H1 (cell line): ENCODE data around the gene PRKD1. TPM values are rescaled to one million over a fixed set of nuclear protein-coding genes. Genes with fewer than 3 reads are reported as not detected.

ENCODE experiments used
- CTCF ChIA-PET: fragments of 300-600 bp; sonication (Branson Sonifier 250); formaldehyde crosslinking; loops from one replicate; lab custom pipeline; 2021; ENCODE audit not compliant: partially characterized antibody; lab: Charles Lee
- POLR2A ChIA-PET: fragments of 300-600 bp; sonication (Branson Sonifier 250); formaldehyde crosslinking; loops from one replicate; lab custom pipeline; 2021; ENCODE audit warnings: inconsistent platforms; ENCODE audit not compliant: partially characterized antibody; lab: Charles Lee
- DNase-seq, 2 experiments: peaks; one replicate each; pipeline versions ENCODE4 v3.0.0 to v3.0.0-alpha.2; 2010 to 2022; ENCODE audit warnings: low spot score in 2 of 2, low read depth in 1 of 2, mixed read lengths in 1 of 2
- FAIRE-seq: peaks from 2 replicates; lab custom pipeline; 2011; peaks lifted over from hg19 to GRCh38; lab: Jason Lieb, UNC
- H2AFZ ChIP-seq: 2 replicates; pipeline ENCODE4 v1.8.1; 2012; ENCODE audit warnings: low read length, inconsistent platforms
- H2AK5ac ChIP-seq: 2 replicates; pipeline ENCODE4 v1.6.1; 2013; ENCODE audit warnings: low read depth, low read length
- H2BK120ac ChIP-seq: replicated peaks from 2 replicates; pipeline ENCODE3; 2013; ENCODE audit warnings: low read depth, low read length, inconsistent platforms
- H2BK12ac ChIP-seq: 2 replicates; pipeline ENCODE4 v1.6.1; 2013; ENCODE audit warnings: low read depth, low read length
- H2BK15ac ChIP-seq: 2 replicates; pipeline ENCODE4 v1.6.1; 2013; ENCODE audit warnings: low read length
- H2BK20ac ChIP-seq: 2 replicates; pipeline ENCODE4 v1.6.1; 2013; ENCODE audit warnings: low read length
- H2BK5ac ChIP-seq: 2 replicates; pipeline ENCODE4 v1.6.1; 2013; ENCODE audit warnings: low read depth, low read length
- H3K14ac ChIP-seq: 2 replicates; pipeline ENCODE4 v1.6.1; 2013; ENCODE audit warnings: inconsistent platforms; ENCODE audit not compliant: insufficient read length
- H3K18ac ChIP-seq: 2 replicates; pipeline ENCODE4 v1.6.1; 2013; ENCODE audit warnings: low read length; ENCODE audit errors: extremely low read depth
- H3K23ac ChIP-seq: 2 replicates; pipeline ENCODE4 v1.6.1; 2013; ENCODE audit warnings: inconsistent platforms; ENCODE audit not compliant: insufficient read length
- H3K23me2 ChIP-seq: 2 replicates; pipeline ENCODE4 v1.6.1; 2013; ENCODE audit warnings: low read depth, low read length
- H3K27ac ChIP-seq: 2 replicates; pipeline ENCODE4 v1.6.1; 2011; ENCODE audit warnings: low read depth, low read length, inconsistent platforms
- H3K27me3 ChIP-seq, 4 experiments: replicated peaks in 1 of 4; 1 replicate in 1 of 4; 2 replicates in 3 of 4; pipeline versions ENCODE4 v1.6.1 to v1.8.1; 2011 to 2013; ENCODE audit warnings: low read length in 3 of 4, mild to moderate bottlenecking in 3 of 4, inconsistent platforms in 2 of 4, mixed read lengths in 2 of 4, moderate library complexity in 1 of 4; ENCODE audit not compliant: control insufficient read depth in 3 of 4, insufficient read depth in 3 of 4; ENCODE audit errors: extremely low read depth in 1 of 4
- H3K36me3 ChIP-seq, 4 experiments: 2 replicates each; pipeline versions ENCODE4 v1.6.1 to v1.8.1; 2011 to 2013; ENCODE audit warnings: mild to moderate bottlenecking in 4 of 4, low read length in 3 of 4, moderate library complexity in 2 of 4, control low read depth in 1 of 4, inconsistent platforms in 1 of 4; ENCODE audit not compliant: insufficient read depth in 4 of 4, control insufficient read depth in 2 of 4
- H3K4ac ChIP-seq: replicated peaks from 2 replicates; pipeline ENCODE3; 2013; ENCODE audit warnings: low read length, low read depth, mixed read lengths, inconsistent platforms; ENCODE audit not compliant: insufficient read length
- H3K4me1 ChIP-seq, 4 experiments: replicated peaks in 1 of 4; 1 replicate in 1 of 4; 2 replicates in 3 of 4; pipeline versions ENCODE4 v1.6.1 to v1.8.1; 2011 to 2013; ENCODE audit warnings: low read length in 3 of 4, inconsistent platforms in 2 of 4, mixed read lengths in 1 of 4; ENCODE audit not compliant: insufficient read depth in 4 of 4, control insufficient read depth in 3 of 4
- H3K4me2 ChIP-seq, 2 experiments: 2 replicates each; pipeline versions ENCODE4 v1.6.1 to v1.8.1; 2011 to 2013; ENCODE audit warnings: low read depth in 2 of 2, low read length in 2 of 2, control low read depth in 1 of 2, inconsistent platforms in 1 of 2, mild to moderate bottlenecking in 1 of 2; ENCODE audit not compliant: insufficient read depth in 1 of 2
- H3K4me3 ChIP-seq, 4 experiments: fragments of 200-600, 300-600 bp in 1 of 4; sonication (generic), shearing (Covaris generic), sonication (Bioruptor Twin) in 1 of 4; 2 replicates each; pipeline versions ENCODE4 v1.5.1 to v1.8.1; 2011 to 2016; ENCODE audit warnings: low read length in 4 of 4, low read depth in 3 of 4, control low read depth in 2 of 4, inconsistent platforms in 2 of 4, mild to moderate bottlenecking in 2 of 4, mixed read lengths in 1 of 4, moderate library complexity in 1 of 4; ENCODE audit not compliant: insufficient read depth in 2 of 4; ENCODE audit errors: extremely low read depth in 1 of 4
- H3K56ac ChIP-seq: replicated peaks from 2 replicates; pipeline ENCODE3; 2013; ENCODE audit warnings: low read depth, mild to moderate bottlenecking, mixed read lengths, low read length, inconsistent platforms; ENCODE audit not compliant: insufficient read length
- H3K79me1 ChIP-seq: 2 replicates; pipeline ENCODE4 v1.6.1; 2013; ENCODE audit warnings: low read depth, low read length, control low read depth
- H3K79me2 ChIP-seq, 2 experiments: 2 replicates each; pipeline versions ENCODE4 v1.6.1 to v1.8.1; 2012 to 2013; ENCODE audit warnings: low read length in 2 of 2, mild to moderate bottlenecking in 2 of 2, inconsistent platforms in 1 of 2; ENCODE audit not compliant: insufficient read depth in 2 of 2, control insufficient read depth in 1 of 2
- H3K9ac ChIP-seq, 4 experiments: replicated peaks in 1 of 4; 1 replicate in 1 of 4; 2 replicates in 3 of 4; pipeline versions ENCODE4 v1.6.1 to v1.8.1; 2011 to 2013; ENCODE audit warnings: low read depth in 3 of 4, low read length in 3 of 4, control low read depth in 2 of 4, mild to moderate bottlenecking in 2 of 4, moderate library complexity in 2 of 4, inconsistent platforms in 1 of 4; ENCODE audit errors: extremely low read depth in 1 of 4
- H3K9me3 ChIP-seq, 2 experiments: 2 replicates each; pipeline versions ENCODE4 v1.6.1 to v1.8.1; 2012 to 2013; ENCODE audit warnings: mild to moderate bottlenecking in 2 of 2, moderate library complexity in 2 of 2, control low read depth in 1 of 2, inconsistent platforms in 1 of 2, low read depth in 1 of 2, low read length in 1 of 2, mixed read lengths in 1 of 2; ENCODE audit not compliant: insufficient read depth in 2 of 2
- H4K20me1 ChIP-seq, 2 experiments: replicated peaks in 1 of 2; 2 replicates each; pipeline versions ENCODE3 to v1.8.1; 2011 to 2013; ENCODE audit warnings: inconsistent platforms in 2 of 2, low read length in 2 of 2, mild to moderate bottlenecking in 1 of 2; ENCODE audit not compliant: insufficient read depth in 2 of 2, control insufficient read depth in 1 of 2
- H4K5ac ChIP-seq: 2 replicates; pipeline ENCODE4 v1.6.1; 2013; ENCODE audit warnings: low read length, low read depth, mixed read lengths, inconsistent platforms; ENCODE audit not compliant: insufficient read length
- H4K8ac ChIP-seq: 2 replicates; pipeline ENCODE4 v1.8.0; 2013; ENCODE audit warnings: mild to moderate bottlenecking, moderate library complexity, low read length, inconsistent platforms; ENCODE audit not compliant: insufficient read depth; ENCODE audit errors: extremely low read depth
- H4K91ac ChIP-seq: replicated peaks from 2 replicates; pipeline ENCODE3; 2013; ENCODE audit warnings: low read length, mixed read lengths, inconsistent platforms; ENCODE audit not compliant: insufficient read length
- GABPA ChIP-seq: IDR thresholded peaks from 2 replicates; pipeline ENCODE4 v1.6.1; 2011; ENCODE audit warnings: mild to moderate bottlenecking, low read length, moderate library complexity, borderline replicate concordance; ENCODE audit not compliant: insufficient read depth
- GTF2F1 ChIP-seq: IDR thresholded peaks from 2 replicates; pipeline ENCODE4 v1.6.1; 2012; ENCODE audit warnings: low read depth, low read length, improper control_type of control experiment, borderline replicate concordance
- RAD21 ChIP-seq, 2 experiments: IDR thresholded peaks in 1 of 2; conservative IDR thresholded peaks in 1 of 2; 2 replicates each; pipeline ENCODE4 v1.6.1; 2011; ENCODE audit warnings: low read depth in 2 of 2, low read length in 2 of 2, improper control_type of control experiment in 1 of 2, inconsistent platforms in 1 of 2, mild to moderate bottlenecking in 1 of 2, moderate library complexity in 1 of 2
- SAP30 ChIP-seq: fragments of 300-600 bp; sonication (generic); IDR thresholded peaks from 2 replicates; pipeline ENCODE4 v1.7.1; 2012; ENCODE audit warnings: low read length, moderate library complexity, mild to moderate bottlenecking, inconsistent platforms; ENCODE audit not compliant: insufficient read depth, insufficient replicate concordance
- SRF ChIP-seq: IDR thresholded peaks from 2 replicates; pipeline ENCODE4 v1.6.1; 2011; ENCODE audit warnings: mild to moderate bottlenecking, low read depth, low read length, moderate library complexity
- SUZ12 ChIP-seq: fragments of 200-600 bp; sonication (generic); IDR thresholded peaks from 2 replicates; pipeline ENCODE4 v1.6.1; 2012; ENCODE audit warnings: mild to moderate bottlenecking, inconsistent platforms, low read length, moderate library complexity, mixed read lengths
- TBP ChIP-seq: IDR thresholded peaks from 2 replicates; pipeline ENCODE4 v1.6.1; 2011; ENCODE audit warnings: low read depth, low read length, improper control_type of control experiment
- WGBS, 2 experiments: shearing (Covaris generic) in 1 of 2; methylation state at CpG; one replicate each; pipeline versions ENCODE4 v1.1.6 to v1.1.7; 2013 to 2015; ENCODE audit warnings: low lambda C conversion rate in 2 of 2, mixed read lengths in 2 of 2, inconsistent platforms in 1 of 2, low coverage in 1 of 2, missing lambda C conversion rate in 1 of 2; ENCODE audit not compliant: insufficient replicate concordance in 2 of 2, insufficient coverage in 1 of 2, insufficient read length in 1 of 2; ENCODE audit errors: extremely low coverage in 1 of 2, missing lambda C conversion rate in 1 of 2; 5-methylcytosine and 5-hydroxymethylcytosine counted together
- polyA plus RNA-seq, 7 experiments: library from polyadenylated mRNA; depleted of rRNA in 3 of 7; stranded (reverse) in 5 of 7; unstranded in 2 of 7; fragments of >200 nt in 5 of 7; fragments of 200-250 nt in 2 of 7; gene quantifications; 1 replicate in 5 of 7; 2 replicates in 1 of 7; 4 replicates in 1 of 7; pipeline versions ENCODE4 v1.2.1 to v1.2.3, GENCODE V29; 2011 to 2013; ENCODE audit warnings: missing spikeins in 2 of 7, mixed read lengths in 2 of 7
- total RNA-seq: library from RNA; stranded (reverse); fragmentation: NEBNext Ultra II Directional; extraction: Animal tissue kit (Norgen Biotek cat#: 25700); gene quantifications from 2 replicates; pipeline ENCODE4 v1.2.1, GENCODE V29; 2021

Gene PRKD1
- total and polyA plus RNA-seq, 2 of the 8 experiments (the other 6 are each of a cell fraction or from before 2014, with no cell fraction given): 3.6 to 6.8 TPM

DNA sequence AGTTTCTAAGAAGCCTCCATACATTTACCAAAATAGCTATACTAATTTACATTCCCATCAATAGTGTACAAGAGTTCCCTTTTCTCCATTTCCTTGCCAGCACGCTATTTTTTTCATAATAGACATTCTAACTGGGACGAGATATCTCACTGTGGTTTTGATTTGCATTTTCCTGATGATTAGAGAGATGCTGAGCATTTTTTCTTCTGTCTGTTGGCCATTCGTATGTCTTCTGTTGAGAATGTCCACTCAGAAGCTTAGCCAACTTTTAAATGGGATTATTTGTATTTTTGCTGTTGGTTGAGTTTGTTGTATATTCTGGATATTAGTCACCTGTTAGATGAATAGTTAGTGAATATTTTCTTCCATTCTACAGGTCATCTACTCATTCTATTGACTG lies 144.1 kb downstream of the PRKD1 start:
- no peak overlapping the region for H2BK120ac ChIP-seq
- H3K36me3 ChIP-seq: no peaks in the 10 kb centered on the region
- TF ChIP-seq GABPA: no peak
- TF ChIP-seq GTF2F1: no peak
- TF ChIP-seq SUZ12: no peak
- no peak for TF ChIP-seq SRF
- no peak for TF ChIP-seq RAD21 (IDR thresholded peaks at IDR 0.05 in 1 of 2, conservative IDR thresholded peaks at IDR 0.05 in 1 of 2; ENCODE audit: low read depth in 2 of 2, low read length in 2 of 2)
- no peak for TF ChIP-seq SAP30
- no peak for TF ChIP-seq TBP
- H4K5ac ChIP-seq: no peak overlapping the region
- H2BK15ac ChIP-seq: no peak overlapping the region
- H3K9ac ChIP-seq: no peak overlapping the region
- no peaks in the 10 kb centered on the region for H3K4me1 ChIP-seq
- no peak overlapping the region for H2BK5ac ChIP-seq
- no peak overlapping the region for H3K4ac ChIP-seq
- no peak overlapping the region for H3K23ac ChIP-seq
- no peaks in the 10 kb centered on the region for H4K20me1 ChIP-seq
- no peak overlapping the region for H2BK12ac ChIP-seq
- H3K27me3 ChIP-seq: no peaks in the 10 kb centered on the region
- H3K79me2 ChIP-seq: no peaks in the 10 kb centered on the region
- CTCF ChIA-PET: interaction anchor here (0.9 kb wide), 1 partner anchor 220 kb away, joined by 3 read pairs; no protein-coding TSS in a partner anchor
- no peak for DNase-seq
- H2BK20ac ChIP-seq: no peak overlapping the region
- no peak overlapping the region for H3K56ac ChIP-seq
- no peak overlapping the region for H2AFZ ChIP-seq
- no peak for FAIRE-seq
- H4K91ac ChIP-seq: no peak overlapping the region
- no peaks in the 10 kb centered on the region for H3K79me1 ChIP-seq
- H2AK5ac ChIP-seq: no peak overlapping the region
- 93% methylated on average over 3 of the region's 3 CpGs; no CpG with 5 or more reads in 1 of the 2 experiments for WGBS, 2 experiments
- no peaks in the 10 kb centered on the region for H3K9me3 ChIP-seq
- no peak overlapping the region for H3K27ac ChIP-seq
- H4K8ac ChIP-seq: no peak overlapping the region
- no peak overlapping the region for H3K4me3 ChIP-seq
- POLR2A ChIA-PET: no interaction called here
- H3K18ac ChIP-seq: no peak overlapping the region
- H3K4me2 ChIP-seq: no peak overlapping the region
- H3K23me2 ChIP-seq: no peaks in the 10 kb centered on the region
- no peak overlapping the region for H3K14ac ChIP-seq
